Measurements from ENCODE around the gene LGR4. TPM values are rescaled to one million over a fixed set of nuclear protein-coding genes. Genes with fewer than 3 reads are reported as not detected.
A peak's percentile ranks its signal among the peaks of the same experiment; 100 is the strongest.

The LGR4 gene
- total and polyA plus RNA-seq, 2 of the 13 experiments (the other 11 are each of a cell fraction or from before 2014, with no cell fraction given) = 42.1 to 68.7 TPM

- peak; percentile 46; the same call in 2 of the 3 replicates for ATAC-seq
- no peaks in the 10 kb centered on the region for H4K20me1 ChIP-seq (ENCODE audit: insufficient read depth, low read length)
- in situ Hi-C loops (cut with HindIII; ENCODE audit: extremely low pct_ligation_motif_present, low pct_unique_long_range_greater_than_20kb) = no loop called here
- no peak for FAIRE-seq
- peaks cover 51% of the 10 kb centered on the region for H3K4me1 ChIP-seq (ENCODE audit: insufficient read depth, low read length)
- BruUV-seq (replicated peaks) = no TSS peak
- H2AFZ ChIP-seq (ENCODE audit: low read length) = no peak overlapping the region
- no peaks in the 10 kb centered on the region for H3K27me3 ChIP-seq (ENCODE audit: control insufficient read depth in 1 of 2, insufficient read depth in 2 of 2, low read length in 2 of 2)
- no peak overlapping the region for H3K4me3 ChIP-seq (replicated peaks in 1 of 3; ENCODE audit: insufficient read depth in 1 of 3, low read depth in 2 of 3, low read length in 3 of 3)
- DNase-seq (ENCODE audit: low spot score) = peak; percentile 52
- 73% methylated on average over 5 of the region's 5 CpGs for WGBS (ENCODE audit: low lambda C conversion rate)
- no peaks in the 10 kb centered on the region for H3K9me3 ChIP-seq (ENCODE audit: low read length)
- no peaks in the 10 kb centered on the region for H3K36me3 ChIP-seq (replicated peaks in 1 of 2; ENCODE audit: control insufficient read depth in 1 of 2, insufficient read depth in 2 of 2, low read length in 2 of 2)
- intact Hi-C loops (cut with micrococcal nuclease; ENCODE audit: unreplicated experiment) = no loop called here
- H3K79me2 ChIP-seq (ENCODE audit: insufficient read depth, low read length) = peaks cover 3% of the 10 kb centered on the region
- H3K9ac ChIP-seq (ENCODE audit: insufficient read depth, low read depth, low read length) = no peak overlapping the region
- POLR2A ChIA-PET = no interaction called here
- CTCF ChIA-PET (ENCODE audit: low intra/inter-chr PET ratio, low total read pairs) = no interaction called here
- H3K27ac ChIP-seq (ENCODE audit: extremely low read length, insufficient read depth, low read length) = peak overlapping the region; percentile 40
- H3K4me2 ChIP-seq (ENCODE audit: low read depth, low read length) = peak overlapping the region; percentile 32; the same call in 1 of the 2 replicates
- TF ChIP-seq ATF7 (IDR thresholded peaks at IDR 0.05) (no peak), ATF7 (CRISPR knock-in tag; IDR thresholded peaks at IDR 0.05) (no peak), PAF1 (CRISPR knock-in tag; IDR thresholded peaks at IDR 0.05) (no peak), ZNF382 (CRISPR knock-in tag; IDR thresholded peaks at IDR 0.05; ENCODE audit: borderline replicate concordance) (no peak), SOX13 (IDR thresholded peaks at IDR 0.05) (no peak), SOX13 (CRISPR knock-in tag; conservative IDR thresholded peaks at IDR 0.05 in 1 of 2, IDR thresholded peaks at IDR 0.05 in 1 of 2) (no peak), PATZ1 (CRISPR knock-in tag; IDR thresholded peaks at IDR 0.05) (peak; percentile 23; the same call in 1 of the 2 replicates), MIXL1 (CRISPR knock-in tag; IDR thresholded peaks at IDR 0.05) (no peak), SALL1 (CRISPR knock-in tag; IDR thresholded peaks at IDR 0.05) (peak; percentile 15; the same call in 1 of the 2 replicates), SMC3 (IDR thresholded peaks at IDR 0.05; ENCODE audit: low read length) (no peak), TIGD3 (CRISPR knock-in tag; IDR thresholded peaks at IDR 0.05; ENCODE audit: borderline replicate concordance) (no peak), HNF4A (CRISPR knock-in tag; IDR thresholded peaks at IDR 0.05) (peak; percentile 68), TRIM22 (IDR thresholded peaks at IDR 0.05) (no peak), ARID2 (CRISPR knock-in tag; IDR thresholded peaks at IDR 0.05; ENCODE audit: borderline replicate concordance) (no peak)
Observed at GRCh38 chr11:27354359-27354965, 118.1 kb downstream of the LGR4 start.

All from HepG2 (cell line).